SJSA1 (cell line): Measurements from ENCODE around the gene MYH11. TPM values are rescaled to one million over a fixed set of nuclear protein-coding genes. Genes with fewer than 3 reads are reported as not detected.
"Not testable (repeated sequence)": the region's sequence is repeated elsewhere in the genome, so short reads cannot be mapped to it uniquely, and the experiment has no call there.

ENCODE experiments used
- DNase-seq, 2 experiments: peaks; one replicate each; pipeline ENCODE4 v3.0.0-alpha.2; 2015 to 2020; ENCODE audit warnings: low spot score in 2 of 2, low read depth in 1 of 2
- H3K27ac ChIP-seq: fragments of 250-450 bp; sonication (Bioruptor Pico); 2 replicates; pipeline ENCODE4 v1.5.1; 2020; ENCODE audit warnings: mild to moderate bottlenecking, moderate library complexity
- H3K27me3 ChIP-seq: fragments of 250-450 bp; sonication (Bioruptor Pico); replicated peaks from 2 replicates; pipeline ENCODE4 v1.5.1; 2020; ENCODE audit warnings: mild to moderate bottlenecking, moderate library complexity
- H3K36me3 ChIP-seq: fragments of 250-450 bp; sonication (Bioruptor Pico); 2 replicates; pipeline ENCODE4 v1.5.1; 2020; ENCODE audit warnings: mild to moderate bottlenecking
- H3K4me1 ChIP-seq: fragments of 250-450 bp; sonication (Bioruptor Pico); replicated peaks from 2 replicates; pipeline ENCODE4 v1.6.1; 2021; ENCODE audit warnings: mild to moderate bottlenecking
- H3K4me3 ChIP-seq: fragments of 250-450 bp; sonication (Bioruptor Pico); 2 replicates; pipeline ENCODE4 v1.5.1; 2020; ENCODE audit warnings: mild to moderate bottlenecking
- H3K9me3 ChIP-seq: fragments of 250-450 bp; sonication (Bioruptor Pico); replicated peaks from 2 replicates; pipeline ENCODE4 v1.5.1; 2020; ENCODE audit warnings: mild to moderate bottlenecking
- total RNA-seq: library from RNA; depleted of rRNA; stranded (reverse); fragments of >200 nt; shearing (Covaris generic); gene quantifications from 2 replicates; pipeline ENCODE4 v1.2.3, GENCODE V29; 2014

MYH11 gene
- total RNA-seq, 1 experiment from 2014 or later, result 0.03 TPM

DNA sequence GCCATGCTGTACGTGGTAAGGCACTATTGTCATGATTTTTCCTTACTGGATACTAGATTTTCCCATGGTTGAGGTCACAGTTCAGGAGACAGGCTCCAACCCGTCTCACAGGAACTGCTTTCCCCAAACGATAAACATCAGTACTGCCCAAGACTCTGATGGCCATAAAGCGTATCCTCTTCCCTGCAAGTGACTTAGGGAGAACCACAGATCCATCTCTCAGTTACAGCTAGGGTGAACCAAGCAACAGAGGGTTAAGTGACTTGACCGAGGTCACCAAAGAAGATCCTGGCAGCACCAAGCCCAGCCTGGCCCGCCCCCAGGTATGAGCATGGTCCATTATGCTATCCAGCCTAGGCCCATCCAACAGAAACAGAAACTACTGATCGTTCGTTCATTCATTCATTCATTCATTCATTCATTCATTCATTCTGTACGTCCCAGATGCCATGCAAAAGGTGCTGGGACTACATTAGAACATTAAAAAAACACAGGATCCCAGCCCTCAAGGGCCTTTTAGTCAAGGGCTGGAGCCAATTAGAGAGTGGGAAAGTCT is 31.0 kb downstream of the MYH11 start:
- H3K36me3 ChIP-seq, result no peaks in the 10 kb centered on the region
- no peaks in the 10 kb centered on the region for H3K4me1 ChIP-seq
- no peak for DNase-seq
- H3K9me3 ChIP-seq, result no peaks in the 10 kb centered on the region
- no peak overlapping the region for H3K27ac ChIP-seq
- H3K27me3 ChIP-seq, result no peaks in the 10 kb centered on the region
- no peak overlapping the region for H3K4me3 ChIP-seq

DNA sequence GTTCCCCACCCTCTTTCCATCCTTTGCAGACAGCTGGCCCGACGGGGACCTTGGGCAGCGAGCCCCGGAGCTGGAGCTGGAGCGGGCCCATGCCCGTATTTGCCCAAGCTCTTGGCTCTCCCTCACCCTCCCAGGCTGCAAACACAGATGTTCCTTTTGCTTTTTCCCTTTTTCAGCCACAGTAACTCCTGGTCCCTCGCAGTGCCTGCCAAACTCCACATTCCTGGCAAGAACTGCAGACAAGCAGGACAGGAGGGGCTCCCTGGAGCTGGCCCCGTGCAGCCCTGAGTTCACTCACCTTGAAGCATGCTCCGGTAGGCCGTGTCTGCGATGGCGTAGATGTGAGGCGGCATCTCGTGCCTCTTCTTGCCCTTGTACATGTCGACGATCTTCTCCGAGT is 33.9 kb downstream of the MYH11 start:
- Histone ChIP-seq H3K9me3 (0 out of 2 replicates have a peak, but pooled peaks cover under 1% of the 10 kb centered on the region), H3K36me3 (no peaks in the 10 kb centered on the region)
- no peak for DNase-seq

DNA sequence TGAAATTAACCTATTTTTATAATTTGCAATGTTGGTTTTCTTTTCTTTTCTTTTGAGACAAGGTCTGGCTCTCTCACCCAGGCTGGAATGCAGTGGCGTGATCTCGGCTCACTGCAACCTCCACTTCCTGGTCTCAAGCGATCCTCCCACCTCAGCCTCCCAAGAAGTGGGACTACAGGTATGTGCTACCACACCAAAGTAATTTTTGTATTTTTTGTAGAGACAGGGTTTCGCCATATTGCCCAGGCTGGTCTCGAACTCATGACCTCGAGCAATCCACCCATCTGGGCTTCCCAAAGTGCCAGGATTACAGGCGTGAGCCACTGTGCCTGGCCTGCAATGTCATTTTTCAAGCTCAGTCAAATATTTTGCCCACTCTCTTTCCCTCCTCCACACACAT is 36.0 kb downstream of the MYH11 start:
- H3K27me3 ChIP-seq, result no peaks in the 10 kb centered on the region
- peaks cover 10% of the 10 kb centered on the region for H3K9me3 ChIP-seq
- no peak overlapping the region for H3K27ac ChIP-seq
- no peak for DNase-seq
- H3K4me3 ChIP-seq, result no peak overlapping the region
- no peaks in the 10 kb centered on the region for H3K4me1 ChIP-seq
- H3K36me3 ChIP-seq, result no peaks in the 10 kb centered on the region

More for the DNA sequence above, 33.9 kb downstream of the MYH11 start:
- Histone ChIP-seq H3K27ac (no peak overlapping the region), H3K4me1 (no peaks in the 10 kb centered on the region), H3K4me3 (no peak overlapping the region), H3K27me3 (no peaks in the 10 kb centered on the region)

DNA sequence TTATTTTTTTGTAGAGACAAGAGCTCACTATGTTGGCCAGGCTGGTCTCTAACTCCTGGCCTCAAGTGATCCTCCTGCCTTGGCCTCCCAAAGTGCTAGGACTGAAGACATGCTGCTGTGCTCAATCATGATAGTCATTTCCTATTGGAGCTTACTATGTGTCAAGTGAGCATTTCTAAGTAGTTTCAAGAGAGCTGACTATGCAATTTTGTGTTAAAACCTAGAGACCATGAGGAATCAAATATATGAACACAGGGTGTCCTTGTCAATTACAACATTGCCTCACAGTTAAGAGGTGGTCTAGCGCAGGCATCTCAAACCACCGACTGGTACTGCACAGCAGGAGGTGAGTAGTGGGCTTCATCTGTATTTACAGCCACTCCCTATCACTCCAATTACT is 37.8 kb downstream of the MYH11 start:
- H3K27ac ChIP-seq, result no peak overlapping the region
- no peaks in the 10 kb centered on the region for H3K36me3 ChIP-seq
- DNase-seq, result no peak
- H3K27me3 ChIP-seq, result no peaks in the 10 kb centered on the region
- H3K4me3 ChIP-seq, result no peak overlapping the region
- peaks cover 10% of the 10 kb centered on the region for H3K9me3 ChIP-seq
- no peaks in the 10 kb centered on the region for H3K4me1 ChIP-seq

DNA sequence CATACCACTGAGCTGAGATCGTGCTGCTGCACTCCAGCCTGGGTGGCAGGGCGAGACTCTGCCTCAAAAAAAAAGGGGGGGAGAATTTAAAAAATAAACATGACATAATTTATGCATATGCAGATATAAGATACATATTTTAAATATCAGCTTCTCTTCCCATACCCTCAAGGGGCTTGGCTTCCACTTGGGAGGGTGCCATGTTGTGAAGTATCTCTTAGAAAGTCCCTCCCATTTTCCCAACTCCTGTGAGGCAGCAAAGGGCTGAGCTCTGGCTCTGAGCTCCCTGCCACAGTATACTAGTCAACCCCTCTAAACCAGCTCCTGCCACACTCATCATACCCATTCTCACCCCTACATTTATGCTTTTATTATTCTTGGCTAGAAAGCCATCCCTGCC is 39.4 kb downstream of the MYH11 start:
- Histone ChIP-seq H3K36me3 (no peaks in the 10 kb centered on the region), H3K9me3 (peaks cover 10% of the 10 kb centered on the region), H3K27me3 (no peaks in the 10 kb centered on the region), H3K4me1 (no peaks in the 10 kb centered on the region), H3K27ac (no peak overlapping the region), H3K4me3 (no peak overlapping the region)
- no peak for DNase-seq

DNA sequence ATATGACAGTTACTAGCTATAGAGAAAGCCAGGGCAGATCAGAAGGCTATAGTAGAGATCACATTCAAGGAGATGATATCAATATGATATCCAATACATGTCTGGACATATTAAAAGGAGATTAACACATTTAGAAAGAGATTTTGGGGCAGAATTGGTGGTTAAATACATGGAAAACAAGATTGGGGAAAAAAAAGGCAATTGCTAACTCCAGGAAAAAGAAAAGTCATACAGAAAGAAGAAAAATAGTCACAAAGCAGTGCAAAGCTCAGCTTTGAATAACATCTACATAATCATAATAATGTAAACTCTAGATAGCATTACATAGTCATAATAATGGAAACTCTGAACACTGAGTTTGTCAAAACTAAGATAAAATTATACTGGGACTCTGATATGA is 40.6 kb downstream of the MYH11 start:
- no peak for DNase-seq
- Histone ChIP-seq H3K4me1 (peaks cover 10% of the 10 kb centered on the region), H3K4me3 (no peak overlapping the region), H3K9me3 (peaks cover 10% of the 10 kb centered on the region), H3K36me3 (no peaks in the 10 kb centered on the region), H3K27ac (no peak overlapping the region), H3K27me3 (no peaks in the 10 kb centered on the region)

DNA sequence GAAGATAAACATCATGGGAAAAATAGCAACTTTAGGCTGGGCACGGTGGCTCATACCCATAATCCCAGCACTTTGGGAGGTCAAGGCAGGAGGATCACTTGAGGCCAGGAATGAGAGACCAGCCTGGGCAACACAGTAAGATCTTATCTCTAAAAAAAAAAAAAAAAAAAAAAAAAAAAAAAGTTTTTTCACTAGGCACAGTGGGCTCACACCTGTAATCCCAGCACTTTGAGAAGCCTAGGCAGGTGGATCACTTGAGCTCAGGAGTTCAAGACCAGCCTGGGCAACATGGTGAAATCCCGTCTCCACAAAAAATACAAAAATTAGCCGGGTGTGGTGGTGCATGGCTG is 44.5 kb downstream of the MYH11 start:
- not testable (repeated sequence) for H3K9me3 ChIP-seq, H3K4me1 ChIP-seq, H3K36me3 ChIP-seq, DNase-seq, H3K27me3 ChIP-seq, H3K27ac ChIP-seq, H3K4me3 ChIP-seq

DNA sequence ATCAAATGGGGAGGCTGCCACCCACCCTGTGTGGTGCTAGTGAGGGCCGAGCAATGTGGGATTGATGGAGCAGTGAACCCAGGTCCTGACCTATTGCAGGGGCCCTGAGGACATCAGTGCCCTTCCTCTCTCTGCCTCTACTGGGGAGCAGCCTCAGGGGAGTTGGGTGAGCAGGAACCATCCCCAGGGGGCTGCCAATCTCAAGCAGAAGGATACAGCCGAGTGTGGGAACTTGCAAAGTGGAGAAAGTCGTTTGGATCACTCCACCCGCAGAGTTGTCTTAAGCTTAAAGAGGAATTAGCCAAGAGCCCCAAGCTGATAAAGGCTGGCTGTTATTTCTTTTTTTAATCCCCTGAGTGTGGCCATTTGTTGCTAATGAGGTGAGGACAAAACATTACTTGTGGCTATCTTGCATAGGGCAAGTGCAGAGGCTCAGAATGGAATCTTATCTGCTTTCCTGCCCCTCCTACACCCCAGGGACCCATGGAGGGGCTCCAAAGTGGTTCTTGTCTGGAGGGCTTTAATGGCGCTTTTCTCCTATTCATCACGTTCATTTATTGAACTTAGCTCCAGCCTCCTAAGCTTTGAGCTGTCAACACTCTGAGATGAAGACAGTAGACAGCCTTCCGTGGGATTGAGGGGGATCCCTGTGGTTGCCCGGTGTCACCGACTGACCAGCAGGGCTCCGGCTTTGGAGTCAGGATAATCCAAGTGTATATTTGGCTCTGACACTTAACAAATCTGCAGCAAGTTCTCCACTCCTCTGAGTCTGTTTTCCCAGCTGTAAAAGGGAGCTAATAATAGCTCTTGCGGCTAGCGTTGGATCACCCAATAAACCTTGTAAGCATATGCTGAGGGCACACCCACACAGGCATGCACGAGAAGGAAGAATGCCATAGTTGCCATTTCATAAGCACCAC is 45.1 kb downstream of the MYH11 start:
- no peak overlapping the region for H3K27ac ChIP-seq
- no peaks in the 10 kb centered on the region for H3K27me3 ChIP-seq
- H3K4me3 ChIP-seq, result no peak overlapping the region
- H3K4me1 ChIP-seq, result peaks cover 10% of the 10 kb centered on the region
- peak; percentile 58 to 63 for DNase-seq
- H3K9me3 ChIP-seq, result peaks cover 7% of the 10 kb centered on the region
- H3K36me3 ChIP-seq, result no peaks in the 10 kb centered on the region

DNA sequence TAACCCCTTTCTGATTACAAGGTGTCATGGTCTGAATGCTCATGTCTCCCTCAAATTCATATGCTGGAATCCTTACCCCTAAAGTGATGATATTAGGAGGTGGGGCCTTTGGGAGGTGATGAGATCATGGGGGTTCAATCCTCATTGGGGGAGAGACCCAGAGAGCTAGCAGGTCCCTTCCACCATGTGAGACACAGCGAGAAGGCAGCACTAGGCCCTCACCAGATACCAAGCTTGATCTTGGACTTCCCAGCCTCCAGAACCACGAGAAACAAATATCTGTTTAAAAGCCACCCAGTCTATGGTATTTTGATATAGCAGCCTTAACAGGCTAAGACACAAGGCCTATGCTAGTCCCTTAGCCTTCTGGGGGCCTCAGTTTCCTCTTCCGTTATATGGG is 45.9 kb downstream of the MYH11 start:
- Histone ChIP-seq H3K27ac (no peak overlapping the region), H3K9me3 (peaks cover 1% of the 10 kb centered on the region), H3K4me1 (peaks cover 10% of the 10 kb centered on the region), H3K36me3 (no peaks in the 10 kb centered on the region), H3K27me3 (no peaks in the 10 kb centered on the region), H3K4me3 (no peak overlapping the region)
- DNase-seq, result no peak

DNA sequence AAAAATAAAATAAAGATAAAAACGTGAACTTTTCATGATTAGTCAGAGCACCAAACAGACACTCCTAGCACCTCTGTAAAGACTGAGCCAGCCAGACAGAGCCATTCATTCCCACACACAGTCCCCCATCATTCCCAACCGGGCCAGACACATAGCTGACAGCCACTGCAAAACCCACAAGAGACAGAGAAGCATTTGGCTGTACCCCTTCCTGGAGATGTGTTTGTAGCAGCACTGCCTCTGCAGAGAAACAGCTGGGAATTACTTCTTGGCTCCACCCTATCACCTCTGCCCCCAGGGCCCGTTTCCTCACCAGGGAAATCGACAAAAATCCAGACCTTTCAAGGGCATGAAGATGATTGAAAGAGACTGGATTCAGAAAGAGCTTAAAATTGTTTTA is 46.4 kb downstream of the MYH11 start:
- no peak for DNase-seq

DNA sequence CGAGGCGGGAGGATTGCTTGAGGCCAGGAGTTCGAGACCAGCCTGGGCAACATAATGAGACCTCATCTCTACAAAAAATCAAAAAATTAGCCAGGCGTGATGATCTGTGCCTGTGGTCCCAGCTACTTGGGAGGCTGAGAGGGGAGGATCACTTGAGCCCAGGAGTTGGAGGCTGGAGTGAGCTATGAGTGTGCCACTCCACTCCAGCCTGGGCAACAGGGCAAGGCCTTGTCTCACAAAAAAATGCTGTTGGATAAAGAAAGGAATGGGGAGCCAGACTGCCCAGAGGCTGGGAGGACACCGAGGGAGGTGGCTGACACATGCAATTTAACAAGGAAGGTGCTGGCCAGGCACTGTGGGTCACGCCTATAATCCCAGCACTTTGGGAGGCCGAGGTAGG is 47.5 kb downstream of the MYH11 start:
- H3K36me3 ChIP-seq, H3K4me1 ChIP-seq, H3K27ac ChIP-seq, H3K27me3 ChIP-seq, H3K9me3 ChIP-seq, H3K4me3 ChIP-seq, DNase-seq: not testable (repeated sequence)

More for the DNA sequence above, 46.4 kb downstream of the MYH11 start:
- Histone ChIP-seq H3K27me3 (no peaks in the 10 kb centered on the region), H3K27ac (no peak overlapping the region), H3K36me3 (no peaks in the 10 kb centered on the region), H3K4me1 (peaks cover 10% of the 10 kb centered on the region), H3K9me3 (no peaks in the 10 kb centered on the region), H3K4me3 (no peak overlapping the region)

DNA sequence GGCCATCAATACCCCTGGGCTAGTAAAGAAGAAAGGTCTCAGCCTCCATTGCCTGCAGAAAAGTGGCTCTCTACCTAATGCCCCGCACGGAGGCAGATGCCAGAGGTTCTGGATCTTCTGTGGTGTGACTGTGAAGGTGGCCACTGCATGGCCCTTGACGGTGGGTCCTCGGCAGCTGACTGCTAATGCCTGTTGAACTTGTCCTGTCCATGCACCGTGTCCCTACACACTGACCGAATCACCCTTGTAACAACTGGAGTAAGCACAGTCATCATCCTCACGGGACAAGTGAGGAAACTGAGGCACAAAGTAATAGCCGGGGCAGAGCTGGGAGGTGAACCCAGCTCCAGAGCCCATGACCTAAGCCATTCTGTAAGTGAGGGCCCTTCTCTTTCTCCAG is 48.8 kb downstream of the MYH11 start:
- peaks cover 10% of the 10 kb centered on the region for H3K4me1 ChIP-seq
- H3K36me3 ChIP-seq, result no peaks in the 10 kb centered on the region
- no peaks in the 10 kb centered on the region for H3K27me3 ChIP-seq
- no peaks in the 10 kb centered on the region for H3K9me3 ChIP-seq
- no peak for DNase-seq
- no peak overlapping the region for H3K27ac ChIP-seq
- no peak overlapping the region for H3K4me3 ChIP-seq

DNA sequence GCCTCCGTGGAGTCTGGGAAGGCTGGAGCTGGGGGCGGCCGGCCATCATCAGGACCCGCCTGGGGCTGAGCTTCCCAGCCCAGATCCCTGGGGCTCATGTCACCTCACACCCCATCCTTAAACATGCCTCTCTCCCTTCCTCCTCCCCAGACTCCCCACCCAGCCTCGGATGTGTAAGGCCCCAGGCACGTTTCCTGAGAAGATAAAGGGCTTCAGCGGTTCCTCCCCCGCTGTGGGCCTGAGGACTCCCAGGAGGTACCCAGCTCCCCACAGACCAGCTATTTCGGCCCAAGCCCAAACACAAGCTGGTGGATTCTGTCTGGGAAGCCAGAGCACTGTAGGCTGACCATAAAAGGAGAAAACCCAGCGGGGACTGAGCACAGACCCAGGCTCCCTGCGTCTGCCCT is 49.2 kb downstream of the MYH11 start:
- Histone ChIP-seq H3K27ac (no peak overlapping the region), H3K27me3 (no peaks in the 10 kb centered on the region)

DNA sequence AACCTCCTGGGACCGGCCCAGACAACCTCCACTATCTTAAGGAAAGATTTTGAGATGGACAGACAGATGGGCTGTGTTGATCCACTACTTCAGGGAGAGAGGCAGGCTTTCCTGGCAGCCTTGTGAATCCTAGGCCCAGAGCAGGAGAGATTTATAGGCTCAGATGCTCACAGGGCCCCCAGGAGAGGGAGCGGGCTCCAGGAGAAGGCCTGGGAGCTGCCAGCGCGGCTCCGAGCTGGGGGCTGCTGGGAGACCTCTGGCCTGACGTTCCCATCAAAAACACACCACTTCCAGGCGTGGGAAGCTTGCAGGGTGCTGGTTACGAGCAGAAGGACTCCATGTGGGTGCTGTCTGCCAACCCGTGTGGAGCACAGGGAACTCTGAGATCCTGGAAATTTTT is 53.2 kb downstream of the MYH11 start:
- H3K27ac ChIP-seq, result no peak overlapping the region
- no peaks in the 10 kb centered on the region for H3K4me1 ChIP-seq
- H3K36me3 ChIP-seq, result no peaks in the 10 kb centered on the region
- DNase-seq, result no peak
- H3K27me3 ChIP-seq, result no peaks in the 10 kb centered on the region
- H3K4me3 ChIP-seq, result no peak overlapping the region
- no peaks in the 10 kb centered on the region for H3K9me3 ChIP-seq

More for the DNA sequence above, 49.2 kb downstream of the MYH11 start:
- Histone ChIP-seq H3K4me1 (peaks cover 10% of the 10 kb centered on the region), H3K36me3 (no peaks in the 10 kb centered on the region), H3K9me3 (no peaks in the 10 kb centered on the region), H3K4me3 (no peak overlapping the region)
- no peak for DNase-seq
